Coronary artery (tissue), 2 donors: ENCODE results near the gene ZBTB7C.

ENCODE experiments used
- DNase-seq: peaks from one replicate; pipeline ENCODE4 v3.0.0-alpha.2; 2017; ENCODE audit warnings: low spot score
- H3K27ac ChIP-seq, 2 donors: fragments of 200-600 bp; sonication (generic); one replicate each; pipeline ENCODE4 v1.5.1; 2016 to 2019
- H3K4me3 ChIP-seq: fragments of 200-600 bp; sonication (generic); 2 replicates; pipeline ENCODE4 v1.5.1; 2016; ENCODE audit warnings: mild to moderate bottlenecking, moderate library complexity
- TF ChIP-seq, protein P1 (sequence below): fragments of 200-600 bp; sonication (generic); IDR thresholded peaks from one replicate; pipeline ENCODE4 v1.5.1; 2019; ENCODE audit warnings: antibody characterized with exemption

Gene ZBTB7C

DNA sequence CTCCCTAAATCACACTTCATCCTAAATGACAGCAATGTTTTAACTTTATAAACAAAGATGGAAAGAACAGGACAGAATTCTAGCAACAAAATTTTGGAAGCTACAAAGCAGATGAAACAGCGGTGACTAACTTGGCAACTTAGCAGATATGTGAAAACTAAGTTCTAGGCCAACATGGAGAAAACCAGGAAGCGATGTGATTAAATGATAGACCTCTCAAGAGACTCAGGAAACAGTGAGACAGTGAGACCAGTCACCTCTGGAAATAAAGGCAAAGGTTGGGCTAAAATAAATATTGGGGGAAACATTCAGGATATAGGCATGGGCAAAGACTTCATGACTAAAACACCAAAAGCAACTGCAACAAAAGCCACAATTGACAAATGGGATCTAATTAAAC lies 24.4 kb upstream of the ZBTB7C start:
- Histone ChIP-seq H3K4me3 (no peak overlapping the region), H3K27ac (no peak overlapping the region)
- no peak for DNase-seq
- TF ChIP-seq, protein P1, sequence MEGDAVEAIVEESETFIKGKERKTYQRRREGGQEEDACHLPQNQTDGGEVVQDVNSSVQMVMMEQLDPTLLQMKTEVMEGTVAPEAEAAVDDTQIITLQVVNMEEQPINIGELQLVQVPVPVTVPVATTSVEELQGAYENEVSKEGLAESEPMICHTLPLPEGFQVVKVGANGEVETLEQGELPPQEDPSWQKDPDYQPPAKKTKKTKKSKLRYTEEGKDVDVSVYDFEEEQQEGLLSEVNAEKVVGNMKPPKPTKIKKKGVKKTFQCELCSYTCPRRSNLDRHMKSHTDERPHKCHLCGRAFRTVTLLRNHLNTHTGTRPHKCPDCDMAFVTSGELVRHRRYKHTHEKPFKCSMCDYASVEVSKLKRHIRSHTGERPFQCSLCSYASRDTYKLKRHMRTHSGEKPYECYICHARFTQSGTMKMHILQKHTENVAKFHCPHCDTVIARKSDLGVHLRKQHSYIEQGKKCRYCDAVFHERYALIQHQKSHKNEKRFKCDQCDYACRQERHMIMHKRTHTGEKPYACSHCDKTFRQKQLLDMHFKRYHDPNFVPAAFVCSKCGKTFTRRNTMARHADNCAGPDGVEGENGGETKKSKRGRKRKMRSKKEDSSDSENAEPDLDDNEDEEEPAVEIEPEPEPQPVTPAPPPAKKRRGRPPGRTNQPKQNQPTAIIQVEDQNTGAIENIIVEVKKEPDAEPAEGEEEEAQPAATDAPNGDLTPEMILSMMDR: no peak

DNA sequence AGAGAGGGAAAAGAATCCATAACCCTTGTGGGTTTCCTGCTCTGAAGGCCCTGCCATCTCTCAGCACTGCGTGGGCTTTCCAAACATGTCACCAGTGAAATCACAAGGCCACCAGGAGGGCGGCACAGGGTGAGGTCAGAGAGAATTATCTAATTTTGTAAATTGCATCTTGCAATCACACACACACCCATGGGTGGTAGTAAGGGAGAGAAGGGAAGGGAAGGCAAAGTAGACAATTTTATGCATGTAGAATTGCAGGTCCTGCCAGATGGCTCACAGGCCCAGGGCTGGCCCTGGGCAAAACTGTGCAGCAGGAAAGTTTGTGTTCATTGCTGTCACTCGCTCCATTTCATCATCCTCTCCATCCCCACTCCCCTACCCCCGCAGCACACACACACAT lies 21.0 kb upstream of the ZBTB7C start:
- DNase-seq: no peak
- TF ChIP-seq, protein P1: no peak
- Histone ChIP-seq H3K27ac (no peak overlapping the region), H3K4me3 (no peak overlapping the region)

DNA sequence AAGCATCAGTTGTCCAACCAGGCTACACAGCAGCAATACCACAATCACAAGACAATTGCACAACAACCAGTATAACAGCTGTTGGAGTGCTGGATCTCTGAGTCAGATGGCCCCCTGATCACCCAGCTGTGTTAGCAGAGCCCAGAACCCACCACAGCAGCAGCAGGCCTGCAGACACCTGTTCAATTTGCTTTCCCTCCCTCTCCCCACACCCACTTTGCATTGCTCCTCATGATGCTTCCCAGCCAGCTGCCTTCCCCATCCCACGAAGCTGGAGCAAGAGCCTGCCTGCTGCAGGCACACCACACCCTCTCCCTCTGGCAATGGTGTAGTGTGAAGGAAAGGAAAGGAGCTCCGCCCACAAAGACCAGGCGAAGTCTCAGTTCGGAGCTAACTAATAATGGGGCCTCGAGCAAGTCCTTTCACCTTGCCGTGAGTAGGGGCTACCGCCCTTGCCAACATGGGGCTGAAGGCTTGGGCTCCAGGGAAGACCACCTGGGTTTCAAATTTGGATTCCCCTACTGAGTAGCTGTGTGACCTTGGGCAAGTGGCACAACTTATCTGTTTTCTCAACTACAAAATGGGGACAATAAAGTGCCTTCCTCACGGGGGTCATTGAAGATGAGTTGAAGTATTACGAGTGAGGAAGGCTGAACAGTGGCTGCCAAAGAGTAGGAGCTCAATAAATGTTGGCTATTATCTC lies 19.4 kb upstream of the ZBTB7C start:
- H3K27ac ChIP-seq: no peak overlapping the region
- TF ChIP-seq, protein P1: no peak
- H3K4me3 ChIP-seq: no peak overlapping the region
- no peak for DNase-seq

DNA sequence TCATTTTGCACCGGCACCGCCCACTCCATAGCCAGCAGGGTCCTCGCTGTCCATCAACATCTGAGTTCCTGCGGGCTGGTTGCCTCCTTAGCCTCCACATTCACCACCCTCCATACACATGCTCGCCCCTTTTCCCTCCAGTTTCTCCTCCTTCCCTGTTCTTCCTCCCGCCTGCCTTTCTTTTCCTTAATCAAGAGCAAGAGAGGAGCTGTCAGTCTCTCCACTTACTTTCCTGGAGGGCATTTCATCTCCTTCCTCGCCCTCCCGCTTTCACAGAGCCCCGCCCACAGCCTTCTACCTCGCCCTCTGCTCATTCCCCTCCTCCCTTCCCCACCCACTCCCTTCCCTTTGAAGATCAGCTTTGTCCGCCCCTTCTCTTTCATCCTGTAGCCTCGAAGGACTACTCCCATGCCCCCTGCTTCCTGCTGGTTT lies 13.8 kb upstream of the ZBTB7C start:
- Histone ChIP-seq H3K4me3 (no peak overlapping the region), H3K27ac (no peak overlapping the region)
- no peak for DNase-seq
- TF ChIP-seq, protein P1: no peak

DNA sequence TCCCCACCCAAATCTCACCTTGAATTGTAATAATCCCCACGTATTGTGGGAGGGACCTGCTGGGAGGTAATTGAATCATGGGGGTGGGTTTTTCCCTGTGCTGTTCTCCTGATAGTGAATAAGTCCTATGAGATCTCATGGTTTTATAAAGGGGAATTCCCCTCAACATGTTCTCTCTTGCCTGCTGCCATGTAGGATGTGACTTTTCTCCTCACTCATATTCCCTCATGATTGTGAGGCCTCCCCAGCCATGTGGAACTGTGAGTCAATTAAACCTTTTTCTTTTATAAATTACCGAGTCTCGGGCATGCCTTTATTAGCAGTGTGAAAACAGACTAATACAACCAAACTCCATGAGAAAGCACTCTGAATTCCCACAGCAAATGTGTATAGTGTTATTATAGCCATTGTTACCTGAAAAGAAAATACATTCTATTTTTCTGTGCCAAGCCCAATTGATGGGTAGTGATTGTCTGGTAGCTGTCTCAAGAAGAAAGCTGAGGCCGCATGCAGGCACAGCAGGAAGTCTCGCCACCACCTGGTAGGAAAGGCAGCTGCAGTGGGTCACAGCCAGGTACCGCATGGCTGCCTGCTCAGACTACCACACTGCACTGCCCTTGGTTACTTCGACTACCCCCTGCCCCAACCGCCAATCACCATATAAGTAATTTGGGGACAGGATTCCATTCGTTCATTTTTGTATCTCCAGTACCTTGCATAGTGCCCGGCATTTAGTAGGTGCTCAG lies 10.3 kb upstream of the ZBTB7C start:
- no peak overlapping the region for H3K4me3 ChIP-seq
- TF ChIP-seq, protein P1: no peak
- DNase-seq: no peak
- peak overlapping the region in 1 of 2 donors; percentile 26 for H3K27ac ChIP-seq

DNA sequence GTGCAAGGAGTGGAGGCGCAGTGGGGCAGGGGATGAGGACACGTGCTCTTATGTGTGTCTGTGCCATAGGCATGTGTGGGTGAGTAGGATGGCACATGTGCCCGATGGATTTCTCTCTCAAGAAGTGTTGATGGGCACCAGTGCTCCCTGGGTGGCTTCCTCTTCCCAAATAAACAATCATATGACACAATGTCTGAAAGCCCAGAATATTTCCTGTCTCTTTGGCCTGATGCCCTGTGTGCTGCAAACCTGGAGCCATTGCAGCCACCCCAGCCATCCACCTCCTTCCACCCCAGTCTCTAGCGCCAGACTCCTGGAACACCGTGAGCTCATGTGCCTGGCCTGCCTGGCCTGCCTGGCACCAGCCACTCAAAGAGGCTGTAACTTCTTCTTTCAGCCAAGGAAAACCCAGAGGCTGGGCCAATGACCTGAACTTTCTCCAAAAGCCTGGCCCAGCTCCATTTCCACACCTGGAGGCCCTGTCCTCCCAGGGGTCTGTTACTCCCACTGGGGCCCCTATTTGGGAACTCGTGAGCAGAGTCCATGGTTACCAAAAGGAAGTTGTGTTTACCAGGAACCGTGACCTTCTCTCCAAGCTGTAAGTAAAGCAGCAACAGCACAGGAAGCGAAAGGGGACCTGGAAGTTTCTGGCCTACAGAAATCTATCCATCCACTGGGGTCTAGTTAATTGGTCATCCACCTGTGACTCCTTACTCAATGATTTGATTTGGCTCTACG lies 9.5 kb upstream of the ZBTB7C start:
- Histone ChIP-seq H3K4me3 (no peak overlapping the region), H3K27ac (peak overlapping the region in 1 of 2 donors; percentile 26)
- no peak for DNase-seq
- TF ChIP-seq, protein P1: no peak
